KMS-11 (cell line): ENCODE results near the gene JAKMIP3.
"Not testable (repeated sequence)": the region's sequence is repeated elsewhere in the genome, so short reads cannot be mapped to it uniquely, and the experiment has no call there.

Source experiments
- H2AFZ ChIP-seq: fragments of 200-600 bp; sonication (generic); 2 replicates; pipeline ENCODE4 v1.6.1; 2016; ENCODE audit warnings: antibody characterized with exemption, mixed run types, low read depth
- H3K27ac ChIP-seq: fragments of 200-600 bp; sonication (generic); 2 replicates; pipeline ENCODE4 v1.6.1; 2016; ENCODE audit warnings: mild to moderate bottlenecking, mixed run types
- H3K27me3 ChIP-seq: fragments of 200-600 bp; sonication (generic); 2 replicates; pipeline ENCODE4 v1.6.1; 2017; ENCODE audit warnings: mild to moderate bottlenecking, low read depth, mixed run types, moderate library complexity; ENCODE audit not compliant: insufficient read depth
- H3K36me3 ChIP-seq: fragments of 200-600 bp; sonication (generic); 2 replicates; pipeline ENCODE4 v1.6.1; 2017; ENCODE audit warnings: mild to moderate bottlenecking, mixed run types; ENCODE audit not compliant: insufficient read depth
- H3K4me1 ChIP-seq: fragments of 200-600 bp; sonication (generic); 2 replicates; pipeline ENCODE4 v1.6.1; 2016; ENCODE audit warnings: mild to moderate bottlenecking, low read depth, mixed run types; ENCODE audit not compliant: poor library complexity, severe bottlenecking
- H3K4me2 ChIP-seq: fragments of 200-600 bp; sonication (generic); 2 replicates; pipeline ENCODE4 v1.7.0; 2016; ENCODE audit warnings: mild to moderate bottlenecking, mixed run types
- H3K4me3 ChIP-seq: fragments of 200-600 bp; sonication (generic); IDR thresholded peaks from 2 replicates; pipeline ENCODE4 v1.6.1; 2017; ENCODE audit warnings: low read depth, low read length, mixed read lengths; ENCODE audit not compliant: insufficient read depth
- H3K79me2 ChIP-seq: fragments of 200-600 bp; sonication (generic); 2 replicates; pipeline ENCODE4 v1.6.1; 2016; ENCODE audit warnings: low read depth, mixed run types; ENCODE audit not compliant: insufficient read depth
- H3K9ac ChIP-seq: fragments of 200-600 bp; sonication (generic); 2 replicates; pipeline ENCODE4 v1.6.1; 2016; ENCODE audit warnings: mild to moderate bottlenecking, mixed run types
- H4K20me1 ChIP-seq: fragments of 200-600 bp; sonication (generic); 2 replicates; pipeline ENCODE4 v1.6.1; 2016; ENCODE audit warnings: mild to moderate bottlenecking, mixed run types; ENCODE audit not compliant: insufficient read depth
- CTCF ChIP-seq: fragments of 200-600 bp; sonication (generic); conservative IDR thresholded peaks from 2 replicates; pipeline ENCODE4 v1.6.1; 2017; ENCODE audit warnings: low read depth, mild to moderate bottlenecking, antibody characterized with exemption, low read length, moderate library complexity, mixed read lengths

The JAKMIP3 gene

DNA sequence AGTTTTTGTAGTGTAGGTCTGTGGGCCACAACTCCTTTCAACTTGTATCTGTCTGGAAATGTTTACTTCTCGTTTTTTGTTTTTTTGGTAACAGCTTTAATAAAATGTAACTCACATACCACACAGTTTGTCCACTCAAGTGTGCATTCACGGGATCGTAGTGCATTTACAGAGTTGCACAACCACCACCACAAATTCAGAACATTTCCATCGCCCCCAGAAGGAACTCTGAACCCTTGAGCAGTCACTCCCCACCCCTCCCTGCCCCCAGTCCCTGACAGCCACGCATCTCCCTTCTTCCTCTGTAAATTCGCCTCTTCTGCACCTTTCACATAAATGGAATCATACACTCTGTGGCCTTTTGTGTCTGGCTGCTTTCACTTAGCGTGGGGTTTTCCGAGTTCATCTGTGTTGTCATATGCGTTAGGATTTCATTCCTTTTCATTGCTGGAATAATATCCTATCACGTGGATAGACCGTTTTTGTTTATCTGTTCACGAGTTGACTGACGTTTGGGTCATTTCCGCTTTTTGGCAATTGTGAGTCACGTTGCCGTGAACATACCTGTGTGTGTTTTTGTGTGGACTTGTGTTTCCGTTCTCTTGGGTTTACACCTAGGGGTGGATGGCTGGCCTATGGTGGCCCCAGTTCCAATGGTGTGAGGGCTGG, 10.3 kb downstream of the JAKMIP3 start:
- no peaks in the 10 kb centered on the region for H3K36me3 ChIP-seq
- H3K79me2 ChIP-seq = no peaks in the 10 kb centered on the region
- no peak overlapping the region for H3K4me3 ChIP-seq
- TF ChIP-seq CTCF = no peak
- no peaks in the 10 kb centered on the region for H3K27me3 ChIP-seq
- no peak overlapping the region for H3K9ac ChIP-seq
- no peak overlapping the region for H3K4me2 ChIP-seq
- H3K27ac ChIP-seq = no peak overlapping the region
- no peak overlapping the region for H2AFZ ChIP-seq
- no peaks in the 10 kb centered on the region for H3K4me1 ChIP-seq
- H4K20me1 ChIP-seq = no peaks in the 10 kb centered on the region

DNA sequence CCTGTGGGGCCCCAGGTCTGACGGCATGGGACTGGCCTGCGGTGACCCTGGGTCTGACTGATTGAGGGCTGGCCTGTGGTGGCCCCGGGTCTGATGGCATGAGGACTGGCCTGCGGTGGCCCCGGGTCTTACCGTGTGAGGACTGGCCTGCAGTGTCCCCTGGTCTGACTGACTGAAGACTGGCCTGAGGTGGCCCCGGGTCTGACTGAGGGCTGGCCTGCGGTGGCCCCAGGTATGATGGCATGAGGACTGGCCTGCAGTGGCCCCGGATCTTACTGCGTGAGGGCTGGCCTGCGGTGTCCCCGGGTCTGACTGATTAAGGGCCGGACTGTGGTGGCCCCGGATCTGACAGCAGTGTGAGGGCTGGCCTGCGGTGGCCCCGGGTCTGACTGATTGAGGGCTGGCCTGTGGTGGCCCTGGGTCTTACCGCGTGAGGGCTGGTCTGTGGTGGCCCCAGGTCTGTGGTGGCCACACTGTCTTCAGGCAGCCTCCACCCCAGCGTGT, 10.9 kb downstream of the JAKMIP3 start:
- Histone ChIP-seq H3K4me3 (no peak overlapping the region), H3K4me1 (no peaks in the 10 kb centered on the region), H3K9ac (no peak overlapping the region), H3K79me2 (no peaks in the 10 kb centered on the region), H3K4me2 (no peak overlapping the region), H2AFZ (no peak overlapping the region), H4K20me1 (no peaks in the 10 kb centered on the region), H3K27ac (no peak overlapping the region), H3K36me3 (no peaks in the 10 kb centered on the region), H3K27me3 (no peaks in the 10 kb centered on the region)
- TF ChIP-seq CTCF = no peak

- Histone ChIP-seq H3K36me3 (no peaks in the 10 kb centered on the region), H3K27me3 (no peaks in the 10 kb centered on the region), H3K4me3 (no peak overlapping the region), H3K9ac (no peak overlapping the region), H2AFZ (no peak overlapping the region), H3K4me1 (no peaks in the 10 kb centered on the region), H3K27ac (no peak overlapping the region), H3K79me2 (no peaks in the 10 kb centered on the region), H4K20me1 (no peaks in the 10 kb centered on the region), H3K4me2 (no peak overlapping the region)
- no peak for TF ChIP-seq CTCF
Observed at GRCh38 chr10:132077091-132077490, 11.3 kb downstream of the JAKMIP3 start.

DNA sequence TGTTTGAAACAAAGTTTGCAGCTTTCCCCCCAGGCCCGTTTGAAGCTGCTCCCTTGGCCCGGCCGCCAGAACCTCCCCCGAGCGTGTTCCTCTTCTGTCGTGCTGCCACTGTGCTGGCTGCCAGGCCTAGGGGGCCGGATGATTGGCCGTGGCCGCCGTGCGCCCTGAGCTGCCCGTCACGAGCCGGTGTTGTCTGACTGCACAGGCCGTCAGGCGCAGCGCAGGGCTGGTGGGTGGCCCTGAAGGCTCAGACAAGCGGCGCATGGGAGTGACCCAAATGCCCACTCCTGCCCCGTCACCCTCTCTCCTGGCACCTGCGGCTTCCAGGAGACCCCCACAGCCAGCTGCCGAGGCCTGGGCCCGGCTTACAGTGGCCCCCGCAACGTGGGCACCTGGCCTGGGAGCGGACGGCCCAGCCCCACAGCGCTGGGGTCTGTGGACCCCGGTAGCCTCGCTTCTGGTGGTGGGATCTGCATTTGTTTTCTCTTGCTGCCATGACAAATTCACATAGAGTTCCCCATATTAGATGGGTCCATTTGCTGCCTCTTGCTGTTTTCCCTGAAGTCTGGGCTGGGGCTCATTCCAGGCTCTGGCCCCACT, 13.1 kb downstream of the JAKMIP3 start:
- no peaks in the 10 kb centered on the region for H3K79me2 ChIP-seq
- no peak overlapping the region for H3K4me2 ChIP-seq
- no peaks in the 10 kb centered on the region for H3K27me3 ChIP-seq
- H3K4me3 ChIP-seq = no peak overlapping the region
- H3K4me1 ChIP-seq = no peaks in the 10 kb centered on the region
- H3K36me3 ChIP-seq = no peaks in the 10 kb centered on the region
- no peak for TF ChIP-seq CTCF
- H3K27ac ChIP-seq = no peak overlapping the region
- no peak overlapping the region for H2AFZ ChIP-seq
- no peaks in the 10 kb centered on the region for H4K20me1 ChIP-seq
- H3K9ac ChIP-seq = no peak overlapping the region

DNA sequence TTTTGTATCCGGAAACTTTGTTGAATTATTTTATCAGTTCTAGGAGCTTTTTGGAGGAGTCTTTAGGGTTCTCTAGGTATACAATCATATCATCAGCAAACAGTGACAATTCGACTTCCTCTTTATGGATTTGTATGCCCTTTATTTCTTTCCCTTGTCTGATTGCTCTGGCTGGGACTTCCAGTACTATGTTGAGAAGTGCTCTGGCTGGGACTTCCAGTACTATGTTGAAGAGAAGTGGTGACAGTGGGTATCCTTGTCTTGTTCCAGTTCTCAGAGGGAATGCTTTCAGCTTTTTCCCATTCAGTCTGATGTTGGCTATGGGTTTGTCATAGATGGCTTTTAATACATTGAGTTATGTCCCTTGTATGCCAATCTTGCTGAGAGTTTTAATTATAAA, 18.6 kb downstream of the JAKMIP3 start:
- H3K4me2 ChIP-seq, H3K4me3 ChIP-seq, H3K4me1 ChIP-seq, H3K9ac ChIP-seq, H3K27ac ChIP-seq, H3K36me3 ChIP-seq, H3K79me2 ChIP-seq, H2AFZ ChIP-seq, H4K20me1 ChIP-seq, H3K27me3 ChIP-seq: not testable (repeated sequence)

GRCh38 chr10:132093236-132093635, 27.5 kb downstream of the JAKMIP3 start:
- H2AFZ ChIP-seq, H3K27me3 ChIP-seq, H3K9ac ChIP-seq, H3K4me3 ChIP-seq, H3K4me1 ChIP-seq, H3K36me3 ChIP-seq, H3K79me2 ChIP-seq, H3K27ac ChIP-seq, H4K20me1 ChIP-seq, H3K4me2 ChIP-seq: not testable (repeated sequence)
